ENCODE data around the gene FOCAD.
"Not testable (repeated sequence)": the region's sequence is repeated elsewhere in the genome, so short reads cannot be mapped to it uniquely, and the experiment has no call there.

- not testable (repeated sequence) for TF ChIP-seq POLR2A (IDR thresholded peaks at IDR 0.05)
- TF ChIP-seq, protein P1, sequence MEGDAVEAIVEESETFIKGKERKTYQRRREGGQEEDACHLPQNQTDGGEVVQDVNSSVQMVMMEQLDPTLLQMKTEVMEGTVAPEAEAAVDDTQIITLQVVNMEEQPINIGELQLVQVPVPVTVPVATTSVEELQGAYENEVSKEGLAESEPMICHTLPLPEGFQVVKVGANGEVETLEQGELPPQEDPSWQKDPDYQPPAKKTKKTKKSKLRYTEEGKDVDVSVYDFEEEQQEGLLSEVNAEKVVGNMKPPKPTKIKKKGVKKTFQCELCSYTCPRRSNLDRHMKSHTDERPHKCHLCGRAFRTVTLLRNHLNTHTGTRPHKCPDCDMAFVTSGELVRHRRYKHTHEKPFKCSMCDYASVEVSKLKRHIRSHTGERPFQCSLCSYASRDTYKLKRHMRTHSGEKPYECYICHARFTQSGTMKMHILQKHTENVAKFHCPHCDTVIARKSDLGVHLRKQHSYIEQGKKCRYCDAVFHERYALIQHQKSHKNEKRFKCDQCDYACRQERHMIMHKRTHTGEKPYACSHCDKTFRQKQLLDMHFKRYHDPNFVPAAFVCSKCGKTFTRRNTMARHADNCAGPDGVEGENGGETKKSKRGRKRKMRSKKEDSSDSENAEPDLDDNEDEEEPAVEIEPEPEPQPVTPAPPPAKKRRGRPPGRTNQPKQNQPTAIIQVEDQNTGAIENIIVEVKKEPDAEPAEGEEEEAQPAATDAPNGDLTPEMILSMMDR (IDR thresholded peaks at IDR 0.05), result not testable (repeated sequence)
These were observed 10.5 kb upstream of the FOCAD start for GRCh38 chr9:20673537-20673936.

All from prostate gland (tissue), 2 donors.